Measurements from ENCODE around the gene NAALADL1. TPM values are rescaled to one million over a fixed set of nuclear protein-coding genes. Genes with fewer than 3 reads are reported as not detected.

The NAALADL1 gene
- total and polyA plus RNA-seq, 2 experiments from 2014 or later, result 11.1 to 13.7 TPM

DNA sequence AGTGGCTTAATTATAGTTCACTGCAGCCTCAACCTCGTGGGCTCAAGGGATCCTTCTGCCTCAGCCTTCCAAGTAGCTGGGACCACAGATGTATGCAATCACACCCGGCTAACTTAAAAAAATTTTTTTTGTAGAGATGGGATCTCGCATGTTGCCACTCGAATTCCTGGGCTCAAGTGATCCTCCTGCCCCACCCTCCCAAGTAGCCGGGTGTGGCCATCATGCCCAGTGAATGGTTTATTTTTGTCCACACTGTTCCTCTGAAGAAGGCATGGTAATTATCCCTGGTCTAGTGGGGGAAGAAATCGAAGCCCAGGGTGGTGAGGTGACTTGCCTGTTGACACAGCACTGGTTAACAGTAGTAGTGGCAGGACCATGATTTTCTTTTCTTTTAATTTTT lies 15.5 kb downstream of the NAALADL1 start (continued):
- TF ChIP-seq, protein P1, sequence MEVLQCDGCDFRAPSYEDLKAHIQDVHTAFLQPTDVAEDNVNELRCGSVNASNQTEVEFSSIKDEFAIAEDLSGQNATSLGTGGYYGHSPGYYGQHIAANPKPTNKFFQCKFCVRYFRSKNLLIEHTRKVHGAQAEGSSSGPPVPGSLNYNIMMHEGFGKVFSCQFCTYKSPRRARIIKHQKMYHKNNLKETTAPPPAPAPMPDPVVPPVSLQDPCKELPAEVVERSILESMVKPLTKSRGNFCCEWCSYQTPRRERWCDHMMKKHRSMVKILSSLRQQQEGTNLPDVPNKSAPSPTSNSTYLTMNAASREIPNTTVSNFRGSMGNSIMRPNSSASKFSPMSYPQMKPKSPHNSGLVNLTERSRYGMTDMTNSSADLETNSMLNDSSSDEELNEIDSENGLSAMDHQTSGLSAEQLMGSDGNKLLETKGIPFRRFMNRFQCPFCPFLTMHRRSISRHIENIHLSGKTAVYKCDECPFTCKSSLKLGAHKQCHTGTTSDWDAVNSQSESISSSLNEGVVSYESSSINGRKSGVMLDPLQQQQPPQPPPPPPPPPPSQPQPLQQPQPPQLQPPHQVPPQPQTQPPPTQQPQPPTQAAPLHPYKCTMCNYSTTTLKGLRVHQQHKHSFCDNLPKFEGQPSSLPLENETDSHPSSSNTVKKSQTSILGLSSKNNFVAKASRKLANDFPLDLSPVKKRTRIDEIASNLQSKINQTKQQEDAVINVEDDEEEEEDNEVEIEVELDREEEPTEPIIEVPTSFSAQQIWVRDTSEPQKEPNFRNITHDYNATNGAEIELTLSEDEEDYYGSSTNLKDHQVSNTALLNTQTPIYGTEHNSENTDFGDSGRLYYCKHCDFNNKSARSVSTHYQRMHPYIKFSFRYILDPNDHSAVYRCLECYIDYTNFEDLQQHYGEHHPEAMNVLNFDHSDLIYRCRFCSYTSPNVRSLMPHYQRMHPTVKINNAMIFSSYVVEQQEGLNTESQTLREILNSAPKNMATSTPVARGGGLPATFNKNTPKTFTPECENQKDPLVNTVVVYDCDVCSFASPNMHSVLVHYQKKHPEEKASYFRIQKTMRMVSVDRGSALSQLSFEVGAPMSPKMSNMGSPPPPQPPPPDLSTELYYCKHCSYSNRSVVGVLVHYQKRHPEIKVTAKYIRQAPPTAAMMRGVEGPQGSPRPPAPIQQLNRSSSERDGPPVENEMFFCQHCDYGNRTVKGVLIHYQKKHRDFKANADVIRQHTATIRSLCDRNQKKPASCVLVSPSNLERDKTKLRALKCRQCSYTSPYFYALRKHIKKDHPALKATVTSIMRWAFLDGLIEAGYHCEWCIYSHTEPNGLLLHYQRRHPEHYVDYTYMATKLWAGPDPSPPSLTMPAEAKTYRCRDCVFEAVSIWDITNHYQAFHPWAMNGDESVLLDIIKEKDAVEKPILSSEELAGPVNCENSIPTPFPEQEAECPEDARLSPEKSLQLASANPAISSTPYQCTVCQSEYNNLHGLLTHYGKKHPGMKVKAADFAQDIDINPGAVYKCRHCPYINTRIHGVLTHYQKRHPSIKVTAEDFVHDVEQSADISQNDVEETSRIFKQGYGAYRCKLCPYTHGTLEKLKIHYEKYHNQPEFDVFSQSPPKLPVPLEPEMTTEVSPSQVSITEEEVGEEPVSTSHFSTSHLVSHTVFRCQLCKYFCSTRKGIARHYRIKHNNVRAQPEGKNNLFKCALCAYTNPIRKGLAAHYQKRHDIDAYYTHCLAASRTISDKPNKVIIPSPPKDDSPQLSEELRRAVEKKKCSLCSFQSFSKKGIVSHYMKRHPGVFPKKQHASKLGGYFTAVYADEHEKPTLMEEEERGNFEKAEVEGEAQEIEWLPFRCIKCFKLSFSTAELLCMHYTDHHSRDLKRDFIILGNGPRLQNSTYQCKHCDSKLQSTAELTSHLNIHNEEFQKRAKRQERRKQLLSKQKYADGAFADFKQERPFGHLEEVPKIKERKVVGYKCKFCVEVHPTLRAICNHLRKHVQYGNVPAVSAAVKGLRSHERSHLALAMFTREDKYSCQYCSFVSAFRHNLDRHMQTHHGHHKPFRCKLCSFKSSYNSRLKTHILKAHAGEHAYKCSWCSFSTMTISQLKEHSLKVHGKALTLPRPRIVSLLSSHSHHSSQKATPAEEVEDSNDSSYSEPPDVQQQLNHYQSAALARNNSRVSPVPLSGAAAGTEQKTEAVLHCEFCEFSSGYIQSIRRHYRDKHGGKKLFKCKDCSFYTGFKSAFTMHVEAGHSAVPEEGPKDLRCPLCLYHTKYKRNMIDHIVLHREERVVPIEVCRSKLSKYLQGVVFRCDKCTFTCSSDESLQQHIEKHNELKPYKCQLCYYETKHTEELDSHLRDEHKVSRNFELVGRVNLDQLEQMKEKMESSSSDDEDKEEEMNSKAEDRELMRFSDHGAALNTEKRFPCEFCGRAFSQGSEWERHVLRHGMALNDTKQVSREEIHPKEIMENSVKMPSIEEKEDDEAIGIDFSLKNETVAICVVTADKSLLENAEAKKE (CRISPR knock-in tag; IDR thresholded peaks at IDR 0.05), result no peak
- TF ChIP-seq ZNF331 (CRISPR knock-in tag; IDR thresholded peaks at IDR 0.05; ENCODE audit: low read depth) (no peak), ZNF114 (CRISPR knock-in tag; IDR thresholded peaks at IDR 0.05) (no peak), NANOG (IDR thresholded peaks at IDR 0.05; ENCODE audit: borderline replicate concordance) (no peak), POLR2AphosphoS5 (IDR thresholded peaks at IDR 0.05; ENCODE audit: low read depth) (no peak)

DNA sequence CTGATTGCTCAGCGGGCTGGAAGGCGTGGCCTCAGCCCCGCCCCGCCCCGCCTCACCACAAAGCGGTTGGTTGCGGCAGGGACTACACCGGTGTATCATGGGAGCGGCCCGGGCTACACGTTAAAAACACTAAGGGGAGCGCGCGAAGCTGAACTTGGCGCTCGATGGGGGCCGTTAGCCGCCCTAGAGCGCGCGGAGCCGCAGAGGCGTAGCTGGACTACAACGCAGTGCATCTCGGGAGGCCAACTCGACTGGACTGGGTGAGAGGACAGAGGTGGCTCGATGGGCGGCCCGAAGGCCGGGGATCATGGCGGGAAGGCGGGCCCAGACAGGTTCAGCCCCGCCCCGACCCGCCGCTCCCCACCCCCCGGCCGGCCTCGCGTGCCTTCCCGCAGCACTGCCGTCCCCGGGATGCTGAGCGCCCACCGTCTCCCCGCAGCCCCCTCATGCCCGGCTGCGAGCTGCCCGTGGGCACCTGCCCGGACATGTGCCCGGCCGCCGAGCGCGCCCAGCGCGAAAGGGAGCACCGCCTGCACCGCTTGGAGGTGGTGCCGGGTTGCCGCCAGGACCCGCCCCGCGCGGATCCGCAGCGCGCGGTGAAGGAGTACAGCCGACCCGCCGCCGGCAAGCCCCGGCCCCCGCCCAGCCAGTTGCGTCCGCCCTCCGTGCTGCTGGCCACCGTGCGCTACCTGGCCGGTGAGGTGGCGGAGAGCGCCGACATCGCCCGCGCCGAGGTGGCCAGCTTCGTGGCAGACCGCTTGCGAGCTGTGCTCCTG lies 17.3 kb downstream of the NAALADL1 start, which contains the start of gene SAC3D1:
Gene SAC3D1 (plus strand): TSS at position 364 of the 776 bp plus-strand sequence. CDS start 83 bp downstream, at position 447.
- Mint-ChIP-seq H3K27me3 (ENCODE audit: insufficient read depth, low read depth, poor library complexity) (peaks cover 9% of the 10 kb centered on the region), H3K9me3 (no peaks in the 10 kb centered on the region), H3K4me3 (peak within 1 kb of the TSS; percentile 94), H3K36me3 (ENCODE audit: low read depth) (peaks cover 17% of the 10 kb centered on the region), H3K4me1 (peaks cover 9% of the 10 kb centered on the region), H3K27ac (peak within 1 kb of the TSS; percentile 94)
- Histone ChIP-seq H3K4me3 (peak within 1 kb of the TSS; percentile 87), H3K27ac (ENCODE audit: low read depth) (peak within 1 kb of the TSS; percentile 98), H4K20me1 (replicated peaks; ENCODE audit: insufficient read depth) (peaks cover 11% of the 10 kb centered on the region), H3K4me2 (peak within 1 kb of the TSS; percentile 91), H3K27me3 (ENCODE audit: insufficient read depth) (no peaks in the 10 kb centered on the region), H3K79me2 (replicated peaks; ENCODE audit: insufficient read depth) (peaks cover 18% of the 10 kb centered on the region), H3K36me3 (ENCODE audit: insufficient read depth) (no peaks in the 10 kb centered on the region), H3K9me2 (ENCODE audit: insufficient read depth) (no peaks in the 10 kb centered on the region), H3F3A (replicated peaks; ENCODE audit: low read depth) (0 out of 2 replicates have a peak, but pooled peaks cover 11% of the 10 kb centered on the region), H3K4me1 (ENCODE audit: insufficient read depth) (no peaks in the 10 kb centered on the region; the same call in 1 of the 2 replicates), H2AFZ (peak within 1 kb of the TSS; percentile 57; the same call in 1 of the 2 replicates)
- peak; percentile 94 for DNase-seq (ENCODE audit: low spot score)
- peak; percentile 91 for ATAC-seq
- TF ChIP-seq, protein P2, sequence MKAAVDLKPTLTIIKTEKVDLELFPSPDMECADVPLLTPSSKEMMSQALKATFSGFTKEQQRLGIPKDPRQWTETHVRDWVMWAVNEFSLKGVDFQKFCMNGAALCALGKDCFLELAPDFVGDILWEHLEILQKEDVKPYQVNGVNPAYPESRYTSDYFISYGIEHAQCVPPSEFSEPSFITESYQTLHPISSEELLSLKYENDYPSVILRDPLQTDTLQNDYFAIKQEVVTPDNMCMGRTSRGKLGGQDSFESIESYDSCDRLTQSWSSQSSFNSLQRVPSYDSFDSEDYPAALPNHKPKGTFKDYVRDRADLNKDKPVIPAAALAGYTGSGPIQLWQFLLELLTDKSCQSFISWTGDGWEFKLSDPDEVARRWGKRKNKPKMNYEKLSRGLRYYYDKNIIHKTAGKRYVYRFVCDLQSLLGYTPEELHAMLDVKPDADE (IDR thresholded peaks at IDR 0.05), result 0 out of 2 replicates have a peak, but pooled peaks have one; percentile 50
- TF ChIP-seq, protein P3, sequence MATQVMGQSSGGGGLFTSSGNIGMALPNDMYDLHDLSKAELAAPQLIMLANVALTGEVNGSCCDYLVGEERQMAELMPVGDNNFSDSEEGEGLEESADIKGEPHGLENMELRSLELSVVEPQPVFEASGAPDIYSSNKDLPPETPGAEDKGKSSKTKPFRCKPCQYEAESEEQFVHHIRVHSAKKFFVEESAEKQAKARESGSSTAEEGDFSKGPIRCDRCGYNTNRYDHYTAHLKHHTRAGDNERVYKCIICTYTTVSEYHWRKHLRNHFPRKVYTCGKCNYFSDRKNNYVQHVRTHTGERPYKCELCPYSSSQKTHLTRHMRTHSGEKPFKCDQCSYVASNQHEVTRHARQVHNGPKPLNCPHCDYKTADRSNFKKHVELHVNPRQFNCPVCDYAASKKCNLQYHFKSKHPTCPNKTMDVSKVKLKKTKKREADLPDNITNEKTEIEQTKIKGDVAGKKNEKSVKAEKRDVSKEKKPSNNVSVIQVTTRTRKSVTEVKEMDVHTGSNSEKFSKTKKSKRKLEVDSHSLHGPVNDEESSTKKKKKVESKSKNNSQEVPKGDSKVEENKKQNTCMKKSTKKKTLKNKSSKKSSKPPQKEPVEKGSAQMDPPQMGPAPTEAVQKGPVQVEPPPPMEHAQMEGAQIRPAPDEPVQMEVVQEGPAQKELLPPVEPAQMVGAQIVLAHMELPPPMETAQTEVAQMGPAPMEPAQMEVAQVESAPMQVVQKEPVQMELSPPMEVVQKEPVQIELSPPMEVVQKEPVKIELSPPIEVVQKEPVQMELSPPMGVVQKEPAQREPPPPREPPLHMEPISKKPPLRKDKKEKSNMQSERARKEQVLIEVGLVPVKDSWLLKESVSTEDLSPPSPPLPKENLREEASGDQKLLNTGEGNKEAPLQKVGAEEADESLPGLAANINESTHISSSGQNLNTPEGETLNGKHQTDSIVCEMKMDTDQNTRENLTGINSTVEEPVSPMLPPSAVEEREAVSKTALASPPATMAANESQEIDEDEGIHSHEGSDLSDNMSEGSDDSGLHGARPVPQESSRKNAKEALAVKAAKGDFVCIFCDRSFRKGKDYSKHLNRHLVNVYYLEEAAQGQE (IDR thresholded peaks at IDR 0.05; ENCODE audit: unreplicated experiment), result no peak
- TF ChIP-seq CREB1 (CRISPR knock-in tag; IDR thresholded peaks at IDR 0.05; ENCODE audit: low read depth) (0 out of 2 replicates have a peak, but pooled peaks have one; percentile 24), EZH2phosphoT487 (IDR thresholded peaks at IDR 0.05; ENCODE audit: unreplicated experiment) (no peak), NANOG (IDR thresholded peaks at IDR 0.05; ENCODE audit: borderline replicate concordance) (no peak), STAT1 (IDR thresholded peaks at IDR 0.05; ENCODE audit: unreplicated experiment) (no peak), ZNF114 (CRISPR knock-in tag; IDR thresholded peaks at IDR 0.05) (no peak), POLR2AphosphoS5 (IDR thresholded peaks at IDR 0.05; ENCODE audit: low read depth) (peak; percentile 68)
- TF ChIP-seq, protein P4, sequence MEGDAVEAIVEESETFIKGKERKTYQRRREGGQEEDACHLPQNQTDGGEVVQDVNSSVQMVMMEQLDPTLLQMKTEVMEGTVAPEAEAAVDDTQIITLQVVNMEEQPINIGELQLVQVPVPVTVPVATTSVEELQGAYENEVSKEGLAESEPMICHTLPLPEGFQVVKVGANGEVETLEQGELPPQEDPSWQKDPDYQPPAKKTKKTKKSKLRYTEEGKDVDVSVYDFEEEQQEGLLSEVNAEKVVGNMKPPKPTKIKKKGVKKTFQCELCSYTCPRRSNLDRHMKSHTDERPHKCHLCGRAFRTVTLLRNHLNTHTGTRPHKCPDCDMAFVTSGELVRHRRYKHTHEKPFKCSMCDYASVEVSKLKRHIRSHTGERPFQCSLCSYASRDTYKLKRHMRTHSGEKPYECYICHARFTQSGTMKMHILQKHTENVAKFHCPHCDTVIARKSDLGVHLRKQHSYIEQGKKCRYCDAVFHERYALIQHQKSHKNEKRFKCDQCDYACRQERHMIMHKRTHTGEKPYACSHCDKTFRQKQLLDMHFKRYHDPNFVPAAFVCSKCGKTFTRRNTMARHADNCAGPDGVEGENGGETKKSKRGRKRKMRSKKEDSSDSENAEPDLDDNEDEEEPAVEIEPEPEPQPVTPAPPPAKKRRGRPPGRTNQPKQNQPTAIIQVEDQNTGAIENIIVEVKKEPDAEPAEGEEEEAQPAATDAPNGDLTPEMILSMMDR (conservative IDR thresholded peaks at IDR 0.05; ENCODE audit: low read depth in 2 of 2), result no peak
